Measurements from ENCODE around the gene ARHGAP15.

- TF ChIP-seq CTCF (IDR thresholded peaks at IDR 0.05; ENCODE audit: insufficient read depth, low read depth, low read length), result no peak
- TF ChIP-seq EZH2 (IDR thresholded peaks at IDR 0.05; ENCODE audit: insufficient read depth, low read length), result no peak
These were observed 402.8 kb downstream of the ARHGAP15 start for GRCh38 chr2:143532061-143532460.
